K562 (cell line): ENCODE measurements around the gene KCNAB1. TPM values are rescaled to one million over a fixed set of nuclear protein-coding genes. Genes with fewer than 3 reads are reported as not detected.

Experiments
- ATAC-seq: fragments of 200-7000 bp; cut with Tn5 transposase; 3 replicates; pipeline ENCODE4 v1.9.1; 2020; ENCODE audit warnings: moderate library complexity
- BruUV-seq: library from RNA; stranded (reverse); fragments of 400-500 nt; replicated peaks from 2 replicates; lab custom pipeline; 2021; lab: Mats Ljungman, UMichigan
- CTCF ChIA-PET: fragments of 300-600 bp; formaldehyde crosslinking; extraction: SDS; loops from one replicate; lab custom pipeline; 2021; ENCODE audit warnings: low intra/inter-chr PET ratio; lab: Yijun Ruan, JAX
- POLR2A ChIA-PET: fragments of 300-600, 350-650 bp; sonication (Branson Sonifier 250); formaldehyde crosslinking; extraction: SDS; loops from one replicate; lab custom pipeline; 2021; ENCODE audit warnings: antibody characterized with exemption, inconsistent platforms; lab: Yijun Ruan, JAX
- DNase-seq, 4 experiments: peaks; one replicate each; pipeline versions ENCODE4 v3.0.0 to v3.0.0-alpha.2; 2011 to 2018; ENCODE audit warnings: low spot score in 3 of 4, mixed read lengths in 3 of 4; ENCODE audit errors: extremely low read depth in 1 of 4
- FAIRE-seq: peaks from 2 replicates; lab custom pipeline; 2011; peaks lifted over from hg19 to GRCh38; lab: Jason Lieb, UNC
- H2AFZ ChIP-seq: 2 replicates; pipeline ENCODE4 v1.6.0; 2011; ENCODE audit warnings: low read depth, low read length, control low read depth, inconsistent platforms
- H3K27ac ChIP-seq: fragments of 200-600 bp; 3 replicates; pipeline ENCODE4 v1.8.0; 2011; ENCODE audit warnings: low read depth, mild to moderate bottlenecking, control low read depth, inconsistent platforms, low read length, moderate library complexity, mixed read lengths; ENCODE audit errors: extremely low read depth
- H3K27me3 ChIP-seq, 2 experiments: fragments of 300-600 bp in 1 of 2; 2 replicates in 1 of 2; 3 replicates in 1 of 2; pipeline versions ENCODE4 v1.6.0 to v1.8.0; 2011; ENCODE audit warnings: inconsistent platforms in 2 of 2, low read length in 2 of 2, mild to moderate bottlenecking in 1 of 2, mixed read lengths in 1 of 2, moderate library complexity in 1 of 2; ENCODE audit not compliant: control insufficient read depth in 2 of 2, insufficient read depth in 2 of 2
- H3K36me3 ChIP-seq: fragments of 300-600 bp; 3 replicates; pipeline ENCODE4 v1.8.0; 2011; ENCODE audit warnings: mild to moderate bottlenecking, low read length, inconsistent platforms; ENCODE audit not compliant: control insufficient read depth, insufficient read depth
- H3K4me1 ChIP-seq, 2 experiments: fragments of 200-600 bp in 1 of 2; replicated peaks in 1 of 2; 2 replicates in 1 of 2; 3 replicates in 1 of 2; pipeline versions ENCODE4 v1.5.1 to v1.8.0; 2011; ENCODE audit warnings: inconsistent platforms in 2 of 2, low read length in 2 of 2, mild to moderate bottlenecking in 1 of 2, mixed read lengths in 1 of 2, moderate library complexity in 1 of 2; ENCODE audit not compliant: control insufficient read depth in 2 of 2, insufficient read depth in 2 of 2
- H3K4me2 ChIP-seq: 2 replicates; pipeline ENCODE4 v1.6.1; 2011; ENCODE audit warnings: low read length, control low read depth, inconsistent platforms, mixed read lengths; ENCODE audit not compliant: insufficient read depth
- H3K4me3 ChIP-seq: fragments of 200-600 bp; sonication (generic), shearing (Covaris generic); 2 replicates; pipeline ENCODE4 v1.5.1; 2016; ENCODE audit warnings: control low read depth, inconsistent platforms
- H3K79me2 ChIP-seq: fragments of 200-600 bp; 3 replicates; pipeline ENCODE4 v1.8.0; 2011; ENCODE audit warnings: low read length, inconsistent platforms; ENCODE audit not compliant: control insufficient read depth, insufficient read depth
- H3K9ac ChIP-seq, 2 experiments: 2 replicates each; pipeline versions ENCODE4 v1.6.0 to v1.6.1; 2011; ENCODE audit warnings: low read depth in 2 of 2, low read length in 2 of 2, control low read depth in 1 of 2, inconsistent platforms in 1 of 2, mild to moderate bottlenecking in 1 of 2, mixed read lengths in 1 of 2; ENCODE audit not compliant: insufficient read depth in 1 of 2
- H3K9me1 ChIP-seq: one replicate; pipeline ENCODE4 v1.6.0; 2011; ENCODE audit warnings: inconsistent platforms, mild to moderate bottlenecking, low read length, moderate library complexity; ENCODE audit not compliant: control insufficient read depth, insufficient read depth
- H3K9me3 ChIP-seq: replicated peaks from 2 replicates; pipeline ENCODE4 v1.5.1; 2011; ENCODE audit warnings: low read depth, low read length, inconsistent platforms; ENCODE audit not compliant: control insufficient read depth, insufficient read depth
- H4K20me1 ChIP-seq: replicated peaks from 2 replicates; pipeline ENCODE4 v1.6.1; 2011; ENCODE audit warnings: low read length, inconsistent platforms, mixed read lengths; ENCODE audit not compliant: control insufficient read depth, insufficient read depth
- NFIX ChIP-seq: fragments of 250-450 bp; sonication (Bioruptor Pico); IDR thresholded peaks from 2 replicates; pipeline ENCODE4 v1.4.0; 2020; ENCODE audit warnings: low read depth, mild to moderate bottlenecking, moderate library complexity
- RAD21 ChIP-seq, 2 experiments: fragments of 250-450 bp in 1 of 2; fragments of 450-650 bp in 1 of 2; sonication (Bioruptor Pico) in 1 of 2; formaldehyde crosslinking in 1 of 2; IDR thresholded peaks in 1 of 2; conservative IDR thresholded peaks in 1 of 2; 2 replicates each; pipeline versions ENCODE4 v1.4.0 to v1.8.0; 2020 to 2022; ENCODE audit warnings: mild to moderate bottlenecking in 2 of 2, moderate library complexity in 1 of 2
- SMAD3 ChIP-seq: fragments of 450-650 bp; formaldehyde crosslinking; conservative IDR thresholded peaks from 2 replicates; pipeline ENCODE4 v1.4.0; 2020; ENCODE audit warnings: mild to moderate bottlenecking
- ZNF717 ChIP-seq: fragments of 250-450 bp; sonication (Bioruptor Pico); IDR thresholded peaks from 2 replicates; pipeline ENCODE4 v1.5.0; 2021
- WGBS: fragments of 100-300 bp; shearing (Covaris generic); methylation state at CpG from one replicate; pipeline ENCODE4 v1.1.6; 2016; ENCODE audit warnings: low coverage, mixed read lengths; ENCODE audit not compliant: insufficient coverage; ENCODE audit errors: missing lambda C conversion rate; 5-methylcytosine and 5-hydroxymethylcytosine counted together
- in situ Hi-C: fragments of 300-500 bp; cut with MboI; formaldehyde crosslinking; loops from 4 replicates; pipeline ENCODE4 v1.15.0; 2018; ENCODE audit warnings: inconsistent platforms, mixed read lengths
- intact Hi-C: fragments of 100-400 bp; cut with micrococcal nuclease; formaldehyde crosslinking; loops from 2 replicates; pipeline ENCODE4 v1.14.2; 2022
- polyA plus RNA-seq, 8 experiments: library from polyadenylated mRNA; depleted of rRNA in 4 of 8; stranded (reverse) in 5 of 8; unstranded in 3 of 8; fragments of >200 nt; fragmentation: Nextera tagmentation in 2 of 8; fragmentation: Illumina TruSeq in 1 of 8; extraction: Ambion mirVana in 2 of 8; extraction: Trizol in 1 of 8; gene quantifications; 2 replicates each; pipeline versions ENCODE4 v1.2.1 to v1.2.3, GENCODE V29; 2011 to 2014; ENCODE audit warnings: inconsistent platforms in 1 of 8, missing spikeins in 1 of 8
- total RNA-seq, 7 experiments: library from RNA; depleted of rRNA in 6 of 7; stranded (reverse); fragments of >200 nt in 6 of 7; fragmentation: Illumina TruSeq in 2 of 7; extraction: Trizol in 2 of 7; gene quantifications; 2 replicates each; pipeline versions ENCODE4 v1.2.1 to v1.2.3, GENCODE V29; 2011 to 2021; ENCODE audit warnings: low replicate concordance in 1 of 7
- TF ChIP-seq, protein P1 (sequence below), 3 experiments: IDR thresholded peaks in 2 of 3; conservative IDR thresholded peaks in 1 of 3; 2 replicates each; pipeline ENCODE4 v1.5.1; 2011 to 2012; ENCODE audit warnings: low read length in 3 of 3, mild to moderate bottlenecking in 3 of 3, control low read depth in 2 of 3, improper control_type of control experiment in 1 of 3, inconsistent platforms in 1 of 3, low read depth in 1 of 3, mixed read lengths in 1 of 3, moderate library complexity in 1 of 3; ENCODE audit not compliant: insufficient read depth in 2 of 3
- TF ChIP-seq, protein P2 (sequence below): fragments of 250-450 bp; sonication (Bioruptor Pico); IDR thresholded peaks from 2 replicates; pipeline ENCODE4 v1.8.0; 2022; ENCODE audit warnings: moderate library complexity, mild to moderate bottlenecking, inconsistent platforms
- TF ChIP-seq, protein P3 (sequence below): fragments of 250-450 bp; sonication (Bioruptor Pico); IDR thresholded peaks from 2 replicates; pipeline ENCODE4 v1.4.0; 2020

KCNAB1 gene
- total and polyA plus RNA-seq, 9 of the 15 experiments (the other 6 are each of a cell fraction or from before 2014, with no cell fraction given): 0.14 to 1.2 (median 0.51) TPM

DNA sequence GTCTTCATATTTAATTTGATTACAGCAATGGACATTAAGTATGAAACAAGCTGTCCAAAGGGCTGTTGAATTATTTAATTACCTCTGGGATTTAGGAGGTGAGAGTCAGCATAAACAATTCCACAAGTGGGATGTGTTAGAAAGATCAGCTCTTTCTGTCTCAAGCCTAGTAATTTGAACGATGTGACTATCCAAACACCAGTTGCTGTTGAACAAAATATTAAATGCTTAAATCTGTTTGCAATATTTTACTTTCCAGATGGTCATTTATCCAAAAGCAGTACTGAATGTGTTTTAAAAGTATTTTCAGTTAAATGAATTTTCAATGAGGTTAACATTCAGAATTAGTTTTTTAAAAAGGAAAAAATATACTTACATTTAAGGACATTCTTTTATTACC is 12.7 kb downstream of the KCNAB1 start (continued):
- TF ChIP-seq NFIX (no peak), ZNF717 (CRISPR knock-in tag) (no peak)

DNA sequence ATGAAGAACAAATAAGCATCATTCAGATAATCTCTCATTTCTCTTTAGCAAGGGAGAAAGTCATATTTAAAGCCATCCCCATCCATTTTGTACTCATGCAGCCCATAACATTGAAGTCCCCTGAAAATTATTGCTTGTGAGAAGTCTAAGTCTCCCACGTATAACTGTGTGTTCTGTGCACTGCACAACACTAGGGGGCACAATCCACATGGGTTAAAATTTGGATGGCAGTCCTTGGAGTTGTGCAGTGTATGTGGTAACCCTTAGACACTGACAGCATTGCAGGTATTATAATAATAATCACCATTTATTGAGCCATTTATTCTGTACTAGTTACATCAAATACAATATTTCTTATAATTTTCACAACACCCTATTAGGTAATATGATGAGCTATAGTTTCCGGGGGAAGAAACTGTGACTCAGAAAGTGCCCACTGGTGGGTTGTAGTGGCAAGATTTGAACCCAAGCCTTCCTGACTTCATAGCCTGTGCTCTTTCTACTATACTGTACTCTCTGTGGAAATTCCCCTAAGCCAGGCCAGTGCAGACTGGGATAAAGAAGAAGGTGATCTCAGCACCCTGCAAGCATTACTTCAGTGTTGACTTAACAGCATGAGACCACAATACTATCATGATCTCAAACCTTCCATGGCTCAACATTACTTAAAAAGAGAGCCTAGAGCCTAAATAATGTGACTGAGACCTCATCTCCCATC is 15.7 kb downstream of the KCNAB1 start:
- H3K4me1 ChIP-seq: no peaks in the 10 kb centered on the region
- ATAC-seq: peak; percentile 74
- no peaks in the 10 kb centered on the region for H3K9me1 ChIP-seq
- no TSS peak for BruUV-seq
- TF ChIP-seq SMAD3 (CRISPR knock-in tag): no peak
- TF ChIP-seq, protein P1, sequence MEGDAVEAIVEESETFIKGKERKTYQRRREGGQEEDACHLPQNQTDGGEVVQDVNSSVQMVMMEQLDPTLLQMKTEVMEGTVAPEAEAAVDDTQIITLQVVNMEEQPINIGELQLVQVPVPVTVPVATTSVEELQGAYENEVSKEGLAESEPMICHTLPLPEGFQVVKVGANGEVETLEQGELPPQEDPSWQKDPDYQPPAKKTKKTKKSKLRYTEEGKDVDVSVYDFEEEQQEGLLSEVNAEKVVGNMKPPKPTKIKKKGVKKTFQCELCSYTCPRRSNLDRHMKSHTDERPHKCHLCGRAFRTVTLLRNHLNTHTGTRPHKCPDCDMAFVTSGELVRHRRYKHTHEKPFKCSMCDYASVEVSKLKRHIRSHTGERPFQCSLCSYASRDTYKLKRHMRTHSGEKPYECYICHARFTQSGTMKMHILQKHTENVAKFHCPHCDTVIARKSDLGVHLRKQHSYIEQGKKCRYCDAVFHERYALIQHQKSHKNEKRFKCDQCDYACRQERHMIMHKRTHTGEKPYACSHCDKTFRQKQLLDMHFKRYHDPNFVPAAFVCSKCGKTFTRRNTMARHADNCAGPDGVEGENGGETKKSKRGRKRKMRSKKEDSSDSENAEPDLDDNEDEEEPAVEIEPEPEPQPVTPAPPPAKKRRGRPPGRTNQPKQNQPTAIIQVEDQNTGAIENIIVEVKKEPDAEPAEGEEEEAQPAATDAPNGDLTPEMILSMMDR (IDR thresholded peaks at IDR 0.05 in 2 of 3, conservative IDR thresholded peaks at IDR 0.05 in 1 of 3; ENCODE audit: insufficient read depth in 2 of 3, low read depth in 1 of 3, low read length in 3 of 3): peak; percentile 41 to 46 (median 42); a peak in 3 of 6 replicates
- TF ChIP-seq, protein P2, sequence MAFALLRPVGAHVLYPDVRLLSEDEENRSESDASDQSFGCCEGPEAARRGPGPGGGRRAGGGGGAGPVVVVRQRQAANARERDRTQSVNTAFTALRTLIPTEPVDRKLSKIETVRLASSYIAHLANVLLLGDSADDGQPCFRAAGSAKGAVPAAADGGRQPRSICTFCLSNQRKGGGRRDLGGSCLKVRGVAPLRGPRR (CRISPR knock-in tag): no peak
- TF ChIP-seq, protein P3, sequence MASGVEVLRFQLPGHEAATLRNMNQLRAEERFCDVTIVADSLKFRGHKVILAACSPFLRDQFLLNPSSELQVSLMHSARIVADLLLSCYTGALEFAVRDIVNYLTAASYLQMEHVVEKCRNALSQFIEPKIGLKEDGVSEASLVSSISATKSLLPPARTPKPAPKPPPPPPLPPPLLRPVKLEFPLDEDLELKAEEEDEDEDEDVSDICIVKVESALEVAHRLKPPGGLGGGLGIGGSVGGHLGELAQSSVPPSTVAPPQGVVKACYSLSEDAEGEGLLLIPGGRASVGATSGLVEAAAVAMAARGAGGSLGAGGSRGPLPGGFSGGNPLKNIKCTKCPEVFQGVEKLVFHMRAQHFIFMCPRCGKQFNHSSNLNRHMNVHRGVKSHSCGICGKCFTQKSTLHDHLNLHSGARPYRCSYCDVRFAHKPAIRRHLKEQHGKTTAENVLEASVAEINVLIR (CRISPR knock-in tag): no peak
- peak in 1 of 2 experiments; percentile 41; a peak in 2 of 4 replicates for TF ChIP-seq RAD21 (CRISPR knock-in tag; conservative IDR thresholded peaks at IDR 0.05 in 1 of 2, IDR thresholded peaks at IDR 0.05 in 1 of 2)
- TF ChIP-seq, all 486 proteins: peak for 2
- peak in 3 of 4 experiments; percentile 9 to 19 (median 19) for DNase-seq
- FAIRE-seq: no peak
- no peak overlapping the region for H3K4me2 ChIP-seq
- 7% methylated on average over 2 of the region's 2 CpGs for WGBS
- no peak overlapping the region for H3K4me3 ChIP-seq
- intact Hi-C loops: loop anchor here (5.0 kb wide), 1 partner anchor 94 kb away; no protein-coding TSS in a partner anchor
- H3K9me3 ChIP-seq: no peaks in the 10 kb centered on the region
- H3K36me3 ChIP-seq: no peaks in the 10 kb centered on the region
- no peaks in the 10 kb centered on the region for H3K79me2 ChIP-seq
- H3K27me3 ChIP-seq: peaks cover 0 to 5% of the 10 kb centered on the region in 2 experiments; a peak in 1 of 5 replicates
- no peaks in the 10 kb centered on the region for H4K20me1 ChIP-seq
- H2AFZ ChIP-seq: no peak overlapping the region
- H3K9ac ChIP-seq: no peak overlapping the region
- CTCF ChIA-PET: no interaction called here
- in situ Hi-C loops: loop anchor here (25.0 kb wide), 1 partner anchor 551 kb away; no protein-coding TSS in a partner anchor
- POLR2A ChIA-PET: no interaction called here
- H3K27ac ChIP-seq: no peak overlapping the region
